ENCODE results near the gene ENO1. TPM values are rescaled to one million over a fixed set of nuclear protein-coding genes. Genes with fewer than 3 reads are reported as not detected.

The ENO1 gene
- total and polyA plus RNA-seq, 2 donors (not counting 3 experiments of a cell fraction or from before 2014, with no cell fraction given): 1,111 to 1,593 TPM

GRCh38 chr1:8867878-8868567, 10.5 kb downstream of the ENO1 start:
- Histone ChIP-seq H3K36me3 (ENCODE audit: control insufficient read depth in 2 of 2, extremely low read depth in 1 of 2, insufficient read depth in 2 of 2, low read length in 2 of 2) (peaks cover 68 to 80% of the 10 kb centered on the region in 2 experiments), H3K4me3 (replicated peaks in 1 of 3; ENCODE audit: insufficient read depth in 1 of 3, low read depth in 1 of 3, low read length in 3 of 3) (no peak overlapping the region), H3K4me1 (ENCODE audit: control insufficient read depth, extremely low read depth, insufficient read depth, low read length) (peaks cover 17% of the 10 kb centered on the region), H4K20me1 (replicated peaks; ENCODE audit: control insufficient read depth, extremely low read depth, insufficient read depth, low read length) (peaks cover 4% of the 10 kb centered on the region), H2AFZ (ENCODE audit: low read depth, low read length) (no peak overlapping the region), H3K9ac (replicated peaks; ENCODE audit: extremely low read depth, insufficient read depth, low read length) (no peak overlapping the region), H3K27me3 (ENCODE audit: control insufficient read depth in 2 of 2, insufficient read depth in 2 of 2, low read length in 2 of 2) (no peaks in the 10 kb centered on the region), H3K9me3 (replicated peaks; ENCODE audit: control insufficient read depth, insufficient read depth, low read length) (no peaks in the 10 kb centered on the region), H3K4me2 (ENCODE audit: insufficient read depth, low read length) (no peak overlapping the region), H3K79me2 (ENCODE audit: control insufficient read depth, insufficient read depth, low read length) (peaks cover 72% of the 10 kb centered on the region), H3K27ac (ENCODE audit: insufficient read depth, low read depth, low read length) (no peak overlapping the region), H3K9me1 (replicated peaks; ENCODE audit: control insufficient read depth, extremely low read depth, insufficient read depth, low read length) (no peaks in the 10 kb centered on the region)
- ChIA-PET CTCF (interaction anchor here (1.0 to 4.0 kb wide), 2 partner anchors 8 to 137 kb away, joined by 3 to 23 read pairs; no protein-coding TSS in a partner anchor), POLR2A (interaction anchor here (0.6 kb wide), 1 partner anchor 8 kb away, joined by 3 read pairs; no protein-coding TSS in a partner anchor)
- TF ChIP-seq MYC (IDR thresholded peaks at IDR 0.05; ENCODE audit: low read depth, low read length) (no peak), POLR2AphosphoS5 (IDR thresholded peaks at IDR 0.05; ENCODE audit: insufficient read depth, low read depth, low read length) (no peak), FOS (IDR thresholded peaks at IDR 0.05; ENCODE audit: borderline replicate concordance, insufficient read depth, low read length) (no peak), JUN (IDR thresholded peaks at IDR 0.05; ENCODE audit: borderline replicate concordance, insufficient read depth, insufficient read length, low read depth) (no peak), MAX (IDR thresholded peaks at IDR 0.05; ENCODE audit: insufficient read depth, insufficient read length) (no peak), POLR2A (IDR thresholded peaks at IDR 0.05; ENCODE audit: low read depth, low read length) (no peak), CTCF (IDR thresholded peaks at IDR 0.05; ENCODE audit: extremely low read depth in 1 of 2, insufficient read depth in 1 of 2, low read depth in 1 of 2, low read length in 2 of 2) (no peak)
- FAIRE-seq (no peak), DNase-seq (ENCODE audit: low read depth, low spot score) (no peak)
- BruUV-seq (replicated peaks): no TSS peak
- dilution Hi-C loops (cut with MboI; ENCODE audit: extremely low pct_ligation_motif_present, low sequenced_read_pairs): no loop called here
- intact Hi-C loops (cut with micrococcal nuclease): no loop called here

Data from endothelial cell of umbilical vein (primary cell).